Measurements from ENCODE around the gene FRK. TPM values are rescaled to one million over a fixed set of nuclear protein-coding genes. Genes with fewer than 3 reads are reported as not detected.

Gene FRK
- total RNA-seq, 4 donors from 2014 or later, result 13.3 to 25.4 (median 18.9) TPM

- in situ Hi-C loops (cut with MboI; ENCODE audit: low pct_ligation_motif_present in 1 of 4, low pct_unique_long_range_greater_than_20kb in 1 of 4, low sequenced_read_pairs in 3 of 4) (loop anchor here in 1 of 4 donors (10.0 kb wide), 1 partner anchor 86 kb away; no protein-coding TSS in a partner anchor), intact Hi-C loops (cut with DNase I; ENCODE audit: low total_unique reads) (no loop called here)
These were observed 52.0 kb downstream of the FRK start for GRCh38 chr6:116008470-116009243.

GRCh38 chr6:116004841-116005815 lies 55.6 kb downstream of the FRK start:
- Histone ChIP-seq H3K4me1 (peaks cover 0 to 10% (median 1%) of the 10 kb centered on the region in 4 donors), H3K27me3 (no peaks in the 10 kb centered on the region), H3K4me3 (no peak overlapping the region), H3K9me3 (no peaks in the 10 kb centered on the region), H3K36me3 (no peaks in the 10 kb centered on the region), H3K27ac (no peak overlapping the region)
- DNase-seq, result no peak
- 71 to 93% methylated on average over 1 to 4 of the region's 4 CpGs for WGBS, 2 donors (ENCODE audit: low coverage in 1 of 2)
- intact Hi-C loops (cut with DNase I; ENCODE audit: low total_unique reads) (no loop called here), in situ Hi-C loops (cut with MboI; ENCODE audit: low pct_ligation_motif_present in 1 of 4, low pct_unique_long_range_greater_than_20kb in 1 of 4, low sequenced_read_pairs in 3 of 4) (loop anchor here in 1 of 4 donors (10.0 kb wide), 1 partner anchor 90 kb away; no protein-coding TSS in a partner anchor)
- TF ChIP-seq EP300 (IDR thresholded peaks at IDR 0.05; ENCODE audit: low read depth) (no peak), POLR2AphosphoS5 (IDR thresholded peaks at IDR 0.05) (no peak), CTCF (IDR thresholded peaks at IDR 0.05) (no peak), POLR2A (IDR thresholded peaks at IDR 0.05) (no peak)

More at GRCh38 chr6:116008470-116009243, 52.0 kb downstream of the FRK start:
- Histone ChIP-seq H3K27me3 (no peaks in the 10 kb centered on the region), H3K36me3 (no peaks in the 10 kb centered on the region), H3K4me1 (peaks cover 0 to 41% (median 26%) of the 10 kb centered on the region in 4 donors), H3K27ac (no peak overlapping the region), H3K4me3 (no peak overlapping the region), H3K9me3 (no peaks in the 10 kb centered on the region)
- 55% methylated on average over 3 to 6 of the region's 6 CpGs for WGBS, 2 donors (ENCODE audit: low coverage in 1 of 2)
- DNase-seq, result no peak
- TF ChIP-seq POLR2A (IDR thresholded peaks at IDR 0.05) (no peak), CTCF (IDR thresholded peaks at IDR 0.05) (no peak), POLR2AphosphoS5 (IDR thresholded peaks at IDR 0.05) (no peak), EP300 (IDR thresholded peaks at IDR 0.05; ENCODE audit: low read depth) (no peak)

- in situ Hi-C loops (cut with MboI; ENCODE audit: low pct_ligation_motif_present in 1 of 4, low pct_unique_long_range_greater_than_20kb in 1 of 4, low sequenced_read_pairs in 3 of 4) (loop anchor here in 1 of 4 donors (10.0 kb wide), 1 partner anchor 91 kb away; no protein-coding TSS in a partner anchor), intact Hi-C loops (cut with DNase I; ENCODE audit: low total_unique reads) (no loop called here)
- no peaks in the 10 kb centered on the region for H3K27me3 ChIP-seq
- no peak overlapping the region for H3K4me3 ChIP-seq
- no peak for DNase-seq
- no peaks in the 10 kb centered on the region for H3K9me3 ChIP-seq
- TF ChIP-seq POLR2A (IDR thresholded peaks at IDR 0.05) (no peak), CTCF (IDR thresholded peaks at IDR 0.05) (no peak), POLR2AphosphoS5 (IDR thresholded peaks at IDR 0.05) (no peak), EP300 (IDR thresholded peaks at IDR 0.05; ENCODE audit: low read depth) (no peak)
- peaks cover 0 to 3% (median 1%) of the 10 kb centered on the region in 4 donors for H3K4me1 ChIP-seq
- WGBS, 2 donors (ENCODE audit: low coverage in 1 of 2), result 62 to 87% methylated on average over 3 of the region's 3 CpGs
- H3K36me3 ChIP-seq, result no peaks in the 10 kb centered on the region
- no peak overlapping the region for H3K27ac ChIP-seq
These were observed 57.0 kb downstream of the FRK start for GRCh38 chr6:116003668-116004067.

GRCh38 chr6:116002756-116003155 lies 57.9 kb downstream of the FRK start:
- 95 to 100% methylated on average over 1 to 5 of the region's 5 CpGs for WGBS, 2 donors (ENCODE audit: low coverage in 1 of 2)
- H3K9me3 ChIP-seq, result no peaks in the 10 kb centered on the region
- intact Hi-C loops (cut with DNase I; ENCODE audit: low total_unique reads) (no loop called here), in situ Hi-C loops (cut with MboI; ENCODE audit: low pct_ligation_motif_present in 1 of 4, low pct_unique_long_range_greater_than_20kb in 1 of 4, low sequenced_read_pairs in 3 of 4) (loop anchor here in 1 of 4 donors (10.0 kb wide), 1 partner anchor 92 kb away; no protein-coding TSS in a partner anchor)
- no peak overlapping the region for H3K4me3 ChIP-seq
- H3K36me3 ChIP-seq, result no peaks in the 10 kb centered on the region
- no peak for TF ChIP-seq CTCF (IDR thresholded peaks at IDR 0.05)
- no peak for TF ChIP-seq POLR2AphosphoS5 (IDR thresholded peaks at IDR 0.05)
- no peak for TF ChIP-seq EP300 (IDR thresholded peaks at IDR 0.05; ENCODE audit: low read depth)
- TF ChIP-seq POLR2A (IDR thresholded peaks at IDR 0.05), result no peak
- H3K27me3 ChIP-seq, result no peaks in the 10 kb centered on the region
- H3K27ac ChIP-seq, result no peak overlapping the region
- DNase-seq, result no peak
- no peaks in the 10 kb centered on the region for H3K4me1 ChIP-seq
